GM18505 (cell line): Measurements from ENCODE around the gene TMEM54.

Experiments
- ATAC-seq: cut with Tn5 transposase; IDR thresholded peaks from one replicate; pipeline ENCODE4 v1.9.1; 2021; ENCODE audit not compliant: unreplicated experiment
- POLR2A ChIP-seq: IDR thresholded peaks from 4 replicates; pipeline ENCODE4 v1.6.1; 2011; ENCODE audit warnings: borderline replicate concordance; ENCODE audit not compliant: insufficient read depth, insufficient read length; ENCODE audit errors: extremely low read depth

The TMEM54 gene

GRCh38 chr1:32863218-32863880, 37.8 kb downstream of the TMEM54 start:
- no peak for TF ChIP-seq POLR2A
- ATAC-seq = no peak

- ATAC-seq = no peak
- TF ChIP-seq POLR2A = no peak
Observed at GRCh38 chr1:32861904-32862695, 39.1 kb downstream of the TMEM54 start.

GRCh38 chr1:32860566-32860965, 40.6 kb downstream of the TMEM54 start:
- TF ChIP-seq POLR2A = no peak
- ATAC-seq = no peak

- no peak for TF ChIP-seq POLR2A
- ATAC-seq = no peak
Observed at GRCh38 chr1:32859915-32860314, 41.3 kb downstream of the TMEM54 start.

- TF ChIP-seq POLR2A = no peak
- ATAC-seq = no peak
Observed at GRCh38 chr1:32858791-32859190, 42.4 kb downstream of the TMEM54 start.

- no peak for ATAC-seq
- no peak for TF ChIP-seq POLR2A
Observed at GRCh38 chr1:32858136-32858535, 43.1 kb downstream of the TMEM54 start.

GRCh38 chr1:32855861-32856617, 45.1 kb downstream of the TMEM54 start:
- ATAC-seq = no peak
- no peak for TF ChIP-seq POLR2A

GRCh38 chr1:32848354-32849063, 52.7 kb downstream of the TMEM54 start:
- TF ChIP-seq POLR2A = no peak
- no peak for ATAC-seq
